Measurements from ENCODE around the gene ZSCAN5B. TPM values are rescaled to one million over a fixed set of nuclear protein-coding genes. Genes with fewer than 3 reads are reported as not detected.
A peak's percentile ranks its signal among the peaks of the same experiment; 100 is the strongest.
"Not testable (repeated sequence)": the region's sequence is repeated elsewhere in the genome, so short reads cannot be mapped to it uniquely, and the experiment has no call there.

ZSCAN5B gene
- total RNA-seq, 4 donors from 2014 or later = not detected

DNA sequence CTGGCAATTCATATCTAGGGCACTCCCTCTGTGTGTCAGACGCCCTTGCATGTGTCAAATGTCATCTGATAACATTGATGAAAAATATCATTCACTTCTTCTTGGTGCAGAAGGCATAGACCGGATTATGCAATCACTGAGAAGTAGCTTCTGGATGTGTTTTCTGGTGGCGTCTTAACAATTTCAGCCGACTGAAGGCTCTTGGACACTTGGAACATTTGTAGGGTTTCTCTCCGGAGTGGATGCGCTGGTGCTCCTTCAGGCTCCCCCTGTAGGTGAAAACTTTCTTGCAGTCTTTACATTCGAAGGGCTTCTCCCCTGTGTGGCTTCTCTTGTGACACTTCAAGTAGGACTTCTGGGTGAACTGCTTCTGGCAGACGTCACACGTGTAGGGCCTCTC, 23.9 kb upstream of the ZSCAN5B start:
- H3K27me3 ChIP-seq; H3K27ac ChIP-seq; H3K9me3 ChIP-seq; H3K4me1 ChIP-seq; H3K36me3 ChIP-seq; H3K4me3 ChIP-seq (replicated peaks in 1 of 3); intact Hi-C loops (cut with DNase I); DNase-seq: not testable (repeated sequence)
- peak in 1 of 6 experiments; percentile 26 for TF ChIP-seq CTCF (IDR thresholded peaks at IDR 0.05)
- WGBS, 2 donors = 49 to 58% methylated on average over 9 of the region's 9 CpGs

- no peak for DNase-seq
- TF ChIP-seq POLR2A (IDR thresholded peaks at IDR 0.05) = no peak
- TF ChIP-seq CTCF (IDR thresholded peaks at IDR 0.05) = no peak
- Histone ChIP-seq H3K4me3 (replicated peaks in 1 of 3) (no peak overlapping the region), H3K9me3 (no peaks in the 10 kb centered on the region), H3K27ac (no peak overlapping the region), H3K27me3 (no peaks in the 10 kb centered on the region), H3K4me1 (peaks cover 4 to 9% of the 10 kb centered on the region in 2 donors), H3K36me3 (no peaks in the 10 kb centered on the region)
- intact Hi-C loops (cut with DNase I) = no loop called here
- WGBS, 2 donors = 86 to 89% methylated on average over 9 to 10 of the region's 10 CpGs
Measured at GRCh38 chr19:56218961-56219360, 21.4 kb upstream of the ZSCAN5B start.

DNA sequence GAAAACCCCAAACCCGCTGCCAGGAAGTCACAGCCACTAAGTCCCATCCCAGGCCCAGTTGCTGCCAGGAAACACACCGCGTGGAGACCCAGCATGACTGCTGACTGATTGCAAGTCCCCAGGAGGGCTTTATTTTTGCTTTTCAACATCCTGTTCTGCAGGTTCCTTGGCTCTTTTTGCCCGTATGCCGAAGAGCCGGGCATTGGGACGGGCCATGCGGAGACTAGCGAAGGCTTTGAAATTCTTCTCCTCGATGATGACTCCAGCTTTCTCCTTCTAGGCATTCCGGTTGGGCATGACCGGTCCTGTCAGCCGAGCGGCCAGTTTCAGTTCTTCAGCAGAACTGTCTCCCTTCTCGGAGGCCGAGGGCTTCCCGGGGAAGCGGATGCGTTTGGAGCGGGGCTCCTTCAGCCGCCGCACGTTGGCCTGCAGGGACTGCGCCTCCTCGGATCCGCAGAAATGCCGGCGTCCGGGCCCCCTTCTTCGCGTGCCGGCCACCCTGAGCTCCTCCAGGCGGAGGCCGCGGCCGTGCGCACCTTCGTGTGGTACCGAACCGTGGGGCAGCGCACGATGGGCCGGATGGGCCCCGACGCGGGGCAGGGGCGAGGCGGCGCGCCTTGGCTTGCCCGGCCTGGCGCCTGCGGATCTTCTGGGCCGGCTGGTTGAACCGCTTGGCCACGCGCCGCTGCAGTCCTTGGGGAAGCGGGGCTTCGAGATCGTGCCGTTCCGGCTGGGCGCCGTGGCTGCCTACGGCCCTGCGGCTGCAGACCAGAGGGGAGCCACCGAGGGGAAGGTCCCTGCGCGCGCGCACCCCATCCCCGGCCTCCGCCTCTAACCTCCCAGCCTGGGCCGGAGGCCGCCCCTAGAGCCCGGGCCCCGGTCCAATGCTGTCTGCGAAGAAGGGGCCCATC, 19.7 kb upstream of the ZSCAN5B start:
- H3K4me3 ChIP-seq (replicated peaks in 1 of 3) = peak overlapping the region in 2 of 3 donors; percentile 13 to 24
- WGBS, 2 donors = 11 to 13% methylated on average over 33 to 38 of the region's 79 CpGs
- TF ChIP-seq POLR2A (IDR thresholded peaks at IDR 0.05) (no peak), CTCF (IDR thresholded peaks at IDR 0.05) (no peak)
- no peaks in the 10 kb centered on the region for H3K36me3 ChIP-seq
- H3K9me3 ChIP-seq = no peaks in the 10 kb centered on the region
- H3K27me3 ChIP-seq = no peaks in the 10 kb centered on the region
- intact Hi-C loops (cut with DNase I) = no loop called here
- DNase-seq = peak; percentile 8 to 28
- H3K27ac ChIP-seq = no peak overlapping the region
- peaks cover 4 to 9% of the 10 kb centered on the region in 2 donors for H3K4me1 ChIP-seq

GRCh38 chr19:56211718-56212117, 14.1 kb upstream of the ZSCAN5B start:
- TF ChIP-seq POLR2A (IDR thresholded peaks at IDR 0.05) (no peak), CTCF (IDR thresholded peaks at IDR 0.05) (no peak)
- no peak for DNase-seq
- Histone ChIP-seq H3K4me3 (replicated peaks in 1 of 3) (no peak overlapping the region), H3K9me3 (no peaks in the 10 kb centered on the region), H3K4me1 (no peaks in the 10 kb centered on the region), H3K36me3 (no peaks in the 10 kb centered on the region), H3K27ac (no peak overlapping the region), H3K27me3 (no peaks in the 10 kb centered on the region)
- WGBS, 2 donors = 71% methylated on average over 4 of the region's 4 CpGs
- intact Hi-C loops (cut with DNase I) = no loop called here

GRCh38 chr19:56210036-56210435, 12.5 kb upstream of the ZSCAN5B start:
- H3K4me1 ChIP-seq; H3K9me3 ChIP-seq; intact Hi-C loops (cut with DNase I); DNase-seq; H3K27ac ChIP-seq; H3K4me3 ChIP-seq (replicated peaks in 1 of 3); H3K27me3 ChIP-seq; H3K36me3 ChIP-seq: not testable (repeated sequence)
- WGBS, 2 donors = 85 to 88% methylated on average over 8 to 9 of the region's 9 CpGs

Measured in thyroid gland (tissue), 4 donors.